H4 (cell line): ENCODE results near the gene TKT. TPM values are rescaled to one million over a fixed set of nuclear protein-coding genes. Genes with fewer than 3 reads are reported as not detected.

Source experiments
- DNase-seq: peaks from one replicate; pipeline ENCODE4 v3.0.0-alpha.2; 2015; ENCODE audit warnings: low spot score
- total RNA-seq: library from RNA; depleted of rRNA; stranded (reverse); fragments of >200 nt; shearing (Covaris generic); gene quantifications from 2 replicates; pipeline ENCODE4 v1.2.3, GENCODE V29; 2014

The TKT gene
- total RNA-seq, 1 experiment from 2014 or later, result 404 TPM

DNA sequence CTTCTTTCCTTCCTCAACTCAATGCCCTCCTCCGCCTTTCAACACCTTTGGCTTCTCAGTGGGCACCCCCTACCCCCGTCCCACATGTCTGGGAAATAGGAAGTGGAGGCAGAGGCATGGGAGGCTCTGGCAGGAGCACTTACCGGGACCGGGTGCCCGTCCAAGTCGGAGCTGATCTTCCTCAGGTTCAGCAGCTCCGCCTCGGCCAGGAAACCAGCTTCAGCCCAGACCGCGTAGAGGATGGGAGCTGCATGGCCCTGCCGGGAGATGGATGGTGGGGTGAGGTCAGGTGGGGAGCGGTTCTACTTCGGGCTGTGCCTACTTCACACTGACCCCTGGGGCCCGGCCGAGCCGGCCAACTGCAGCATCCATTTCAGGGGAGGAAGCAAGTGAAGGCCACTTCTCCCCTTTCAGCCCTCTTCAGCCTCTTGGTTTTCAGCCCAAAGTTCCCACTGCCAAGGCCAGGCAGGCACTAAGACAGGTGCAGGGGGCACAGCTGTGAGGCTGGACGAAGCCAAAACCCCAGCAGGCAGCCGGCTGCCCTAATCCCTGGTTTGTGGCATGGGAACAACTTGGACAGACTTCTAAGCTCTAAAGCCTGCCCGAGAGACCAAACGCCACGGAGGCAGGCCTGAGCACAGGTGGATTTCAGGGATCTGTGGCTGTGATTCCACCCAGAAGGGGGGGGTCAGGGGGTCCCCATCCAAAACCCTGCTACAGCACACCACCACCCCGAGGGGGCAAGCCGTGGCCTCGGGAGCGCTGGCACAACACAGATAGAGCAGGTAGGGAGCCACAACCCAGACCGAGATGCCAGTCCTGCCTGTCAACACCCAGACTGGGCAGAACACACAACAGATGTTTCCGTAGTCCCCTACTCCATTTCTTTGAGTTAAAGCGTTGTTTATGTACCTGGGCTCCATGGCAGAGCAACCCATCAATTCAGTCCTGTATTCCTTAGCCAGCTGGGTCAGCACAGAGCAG is 14.5 kb downstream of the TKT start:
- no peak for DNase-seq

DNA sequence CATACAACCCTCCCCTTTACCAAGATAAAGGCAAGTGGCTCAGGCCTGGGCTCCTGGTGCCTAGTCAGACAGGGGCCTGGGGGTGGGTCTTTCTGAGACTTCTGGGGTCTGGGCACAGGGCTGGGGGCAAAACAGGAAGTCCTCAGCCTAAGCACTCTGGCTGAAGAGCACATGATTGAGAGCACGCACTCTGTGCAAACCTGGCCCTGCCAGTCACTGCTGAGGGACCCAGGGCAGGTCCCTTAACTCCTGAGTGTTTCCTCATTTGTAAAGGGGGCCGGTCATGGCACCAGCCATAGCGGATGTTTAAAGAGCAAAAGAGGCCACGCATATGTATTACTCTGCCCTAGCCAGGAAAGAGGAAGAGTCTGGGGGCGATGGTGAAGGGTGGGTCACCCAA is 16.0 kb downstream of the TKT start:
- no peak for DNase-seq

DNA sequence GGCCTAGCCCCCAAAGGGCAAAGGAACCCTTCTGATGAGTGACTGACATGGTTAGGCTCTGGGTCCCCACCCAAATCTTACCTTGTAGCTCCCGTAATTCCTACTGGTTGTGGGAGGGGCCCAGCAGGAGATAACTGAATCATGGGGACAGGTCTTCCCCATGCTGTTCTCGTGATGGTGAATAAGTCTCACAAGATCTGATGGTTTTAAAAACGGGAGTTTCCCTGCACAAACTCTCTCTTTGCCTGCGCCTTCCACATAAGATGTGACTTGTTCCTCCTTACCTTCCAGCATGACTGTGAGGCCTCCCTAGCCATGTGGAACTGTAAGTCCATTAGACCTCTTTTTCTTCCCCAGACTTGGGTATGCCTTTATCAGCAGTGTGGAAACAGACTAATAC is 16.9 kb downstream of the TKT start:
- DNase-seq, result no peak

DNA sequence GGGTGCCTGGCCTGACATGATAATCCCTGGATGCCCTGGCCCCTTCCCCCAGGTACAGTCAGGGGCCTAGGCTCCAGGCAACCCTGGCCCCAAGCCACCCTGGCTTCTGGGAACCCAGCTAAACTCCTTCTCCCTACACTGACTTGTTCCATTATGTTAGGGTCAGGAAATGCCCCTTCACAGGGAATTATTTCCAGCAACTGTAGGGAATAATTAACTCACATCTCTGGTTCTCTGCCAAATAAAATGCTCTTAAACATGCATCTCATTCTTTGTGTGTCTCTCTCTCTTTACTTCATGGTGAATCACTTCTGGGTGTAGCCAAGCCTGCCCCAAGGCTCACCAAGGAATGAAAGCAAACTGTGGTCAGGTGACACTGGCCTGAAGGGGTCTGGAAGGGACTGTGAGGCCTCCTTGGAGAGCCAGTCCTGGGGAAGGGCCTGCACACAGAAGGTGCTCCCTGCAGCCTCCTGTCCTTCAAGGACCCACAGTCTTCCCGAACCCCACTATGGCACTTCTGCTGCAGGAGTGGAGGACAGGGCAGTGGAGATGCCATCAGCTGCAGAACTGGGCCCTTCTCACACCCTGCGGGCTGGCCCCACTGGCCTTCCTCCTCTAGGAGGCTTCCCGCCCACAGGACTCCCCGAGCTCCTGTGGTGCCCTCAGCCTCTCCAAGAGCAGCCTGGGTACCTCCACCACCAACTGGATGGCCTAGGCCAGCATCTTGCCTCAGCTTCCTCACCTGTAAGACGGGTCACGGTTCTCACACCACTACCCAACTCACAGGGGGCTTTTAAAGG is 17.6 kb downstream of the TKT start:
- DNase-seq, result peak; percentile 87

- DNase-seq, result peak; percentile 76
Observed at GRCh38 chr3:53236112-53236841, 19.5 kb downstream of the TKT start.

DNA sequence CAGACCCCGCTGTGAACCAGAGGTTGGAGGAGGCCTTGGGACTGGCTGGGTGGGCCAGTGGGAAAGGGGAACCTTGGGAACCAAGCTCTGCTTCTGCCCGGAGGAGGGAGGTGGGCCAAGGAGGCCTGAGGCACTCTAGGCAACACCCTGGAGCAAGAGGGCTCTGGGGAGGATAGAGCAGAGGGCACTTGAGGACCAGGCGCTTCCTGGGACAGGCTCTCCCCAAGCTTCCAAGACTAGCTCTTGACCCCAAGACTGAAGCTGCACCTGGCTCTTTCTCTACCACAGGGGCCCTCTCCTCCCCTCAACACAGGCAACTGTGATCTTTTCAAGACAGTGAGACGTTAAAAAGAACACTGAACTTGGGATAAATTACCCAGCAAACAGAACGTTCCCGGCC is 20.3 kb downstream of the TKT start:
- DNase-seq, result no peak

DNA sequence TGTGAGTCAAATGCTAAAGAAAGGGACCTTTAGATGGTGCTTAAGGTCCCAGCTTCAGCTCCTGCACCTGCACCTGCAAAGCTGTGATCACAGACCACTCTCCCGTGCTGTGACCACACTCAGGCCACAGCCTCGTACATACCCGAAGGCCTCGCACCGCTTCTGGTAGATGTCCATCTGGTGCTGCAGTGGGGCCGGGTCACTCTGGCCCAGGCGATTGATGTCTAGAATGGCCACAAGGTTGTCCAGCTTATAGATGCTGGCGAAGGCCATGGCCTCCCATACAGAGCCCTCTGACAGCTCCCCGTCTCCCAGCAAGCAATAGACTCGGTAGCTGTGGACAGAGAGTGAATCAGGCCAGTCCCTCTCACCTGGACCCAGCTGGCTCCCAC is 21.0 kb downstream of the TKT start:
- DNase-seq, result no peak

- no peak for DNase-seq
Observed at GRCh38 chr3:53234130-53234840, 21.5 kb downstream of the TKT start.

DNA sequence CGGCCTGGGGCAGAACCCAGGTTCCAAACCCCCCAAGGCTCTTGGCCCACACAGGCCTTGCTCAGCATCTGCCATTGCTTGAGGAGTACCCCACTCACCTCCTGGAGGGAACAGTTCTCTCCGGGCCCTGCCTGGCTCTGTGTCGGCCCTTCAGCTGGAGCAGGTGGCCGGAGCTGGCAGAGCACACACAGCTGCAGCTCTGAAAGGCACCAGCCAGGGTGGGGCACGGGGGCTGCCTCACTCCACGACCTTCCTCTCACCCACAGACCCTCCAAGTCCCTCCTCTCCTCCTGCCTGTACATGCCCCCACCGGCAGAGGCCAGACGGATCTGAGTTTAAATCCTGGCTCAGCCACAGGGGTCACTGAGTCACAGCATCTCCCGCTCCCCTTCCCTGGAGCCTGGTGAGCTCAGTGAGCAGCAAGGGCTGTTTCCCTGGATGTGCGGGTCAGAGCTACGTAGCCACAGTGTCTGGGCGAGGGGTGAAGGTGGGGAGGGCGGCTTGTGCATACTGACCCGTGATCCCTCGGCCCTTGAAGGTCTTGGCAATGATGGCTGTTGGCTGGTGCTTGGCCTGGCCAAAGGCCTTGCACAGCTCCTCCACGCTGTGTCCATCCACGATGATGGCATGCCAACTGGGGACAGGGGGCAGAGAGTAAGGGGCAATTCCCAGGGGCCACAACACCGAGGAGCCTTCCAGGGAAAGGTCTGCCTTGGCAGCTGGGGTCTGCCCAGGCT is 23.0 kb downstream of the TKT start:
- no peak for DNase-seq

DNA sequence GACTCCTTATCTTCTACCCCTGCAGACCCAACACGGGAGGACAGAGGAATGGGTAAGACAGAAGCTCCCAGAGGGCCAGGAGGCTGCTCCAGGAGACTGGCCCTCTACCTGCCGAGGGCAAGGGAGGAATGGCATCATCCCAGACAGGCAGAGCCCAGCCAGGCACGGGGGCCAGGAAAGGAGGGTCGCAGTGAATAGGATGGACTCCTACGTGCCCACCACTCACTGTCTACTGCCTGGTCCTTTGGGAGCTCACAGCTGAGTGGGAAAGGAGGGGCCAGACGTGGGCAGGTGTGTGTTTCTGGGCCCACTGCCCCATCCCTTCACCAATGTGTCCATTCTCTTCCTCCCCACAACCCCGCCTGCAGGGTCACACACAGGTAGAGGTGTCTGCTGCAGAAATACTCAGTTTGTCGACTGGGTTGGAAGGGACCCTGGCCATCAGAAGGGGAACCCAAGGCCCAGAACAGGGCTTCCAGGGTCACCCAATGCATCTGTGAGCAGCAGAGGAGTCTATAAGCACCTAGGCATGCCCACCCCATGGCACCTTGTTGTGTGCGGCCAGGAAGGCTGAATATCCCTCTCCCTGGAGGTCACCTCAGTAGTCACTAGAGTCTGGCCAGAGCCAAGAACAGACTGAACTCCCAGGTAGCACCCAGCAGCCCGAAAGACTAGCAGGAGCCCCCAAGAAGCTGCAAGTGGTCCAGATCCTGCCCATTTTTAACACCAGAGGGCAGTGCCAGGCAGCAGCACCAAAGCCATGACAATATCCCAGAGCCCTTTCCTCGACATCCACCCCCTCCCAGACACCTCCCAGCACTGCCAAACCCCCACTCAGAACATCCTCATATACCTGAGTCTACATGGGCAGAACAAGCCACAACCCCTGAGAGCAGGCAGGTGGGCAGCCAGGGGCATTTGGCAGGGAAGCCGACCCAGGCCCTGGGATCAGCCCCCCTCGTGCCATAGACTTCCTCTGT is 24.0 kb downstream of the TKT start:
- no peak for DNase-seq

DNA sequence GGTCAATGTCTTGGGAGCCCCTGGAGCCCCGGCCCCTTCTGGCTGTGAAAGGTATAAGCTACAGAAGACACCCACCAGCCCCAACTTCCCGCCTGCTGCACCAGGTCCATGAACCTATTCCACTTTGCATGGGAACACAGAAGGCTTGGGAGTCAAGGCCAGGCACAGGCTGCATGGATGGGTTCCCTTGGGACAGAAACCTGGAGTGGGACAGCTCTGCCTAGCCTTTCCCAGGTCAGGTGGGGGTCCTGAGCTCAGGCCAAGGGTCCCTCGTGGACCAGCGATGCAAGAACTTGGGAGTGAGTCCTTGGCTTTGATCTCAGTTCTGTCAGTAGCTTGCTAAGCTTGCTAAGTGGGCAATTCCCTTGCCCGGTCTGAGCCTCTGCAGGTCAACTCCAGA is 25.0 kb downstream of the TKT start:
- no peak for DNase-seq

DNA sequence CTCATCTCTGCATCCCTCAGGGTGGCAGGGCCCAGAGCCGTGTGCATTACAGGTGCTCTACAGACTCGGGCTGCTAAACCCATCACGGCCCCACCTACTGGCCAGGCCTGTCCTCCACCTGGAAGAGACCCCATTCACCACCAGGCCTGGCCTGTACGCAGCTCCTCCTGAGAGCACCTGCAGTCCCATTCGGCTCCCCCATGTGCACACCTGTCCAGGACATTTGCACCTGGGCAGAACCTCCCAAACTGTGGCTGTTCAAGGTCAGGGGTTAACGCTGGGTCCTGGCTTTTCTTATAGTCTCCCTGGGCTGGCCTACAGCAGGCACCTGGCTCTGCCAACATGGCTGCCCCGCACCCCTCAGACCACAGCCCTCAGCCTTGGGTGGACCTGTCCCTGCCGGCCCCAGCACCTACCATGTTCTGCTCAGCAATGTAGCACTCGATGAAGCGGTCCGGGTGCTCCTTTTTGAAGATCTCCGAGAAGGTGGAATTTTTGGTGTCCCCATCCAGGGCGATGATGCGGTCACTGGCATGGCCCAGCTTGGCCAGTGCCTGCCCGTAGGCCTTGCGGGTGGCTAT is 25.7 kb downstream of the TKT start:
- no peak for DNase-seq

GRCh38 chr3:53229606-53230005 is 26.2 kb downstream of the TKT start:
- no peak for DNase-seq

- DNase-seq, result no peak
Observed at GRCh38 chr3:53229171-53229570, 26.7 kb downstream of the TKT start.

- no peak for DNase-seq
Observed at GRCh38 chr3:53227993-53228885, 27.6 kb downstream of the TKT start.

DNA sequence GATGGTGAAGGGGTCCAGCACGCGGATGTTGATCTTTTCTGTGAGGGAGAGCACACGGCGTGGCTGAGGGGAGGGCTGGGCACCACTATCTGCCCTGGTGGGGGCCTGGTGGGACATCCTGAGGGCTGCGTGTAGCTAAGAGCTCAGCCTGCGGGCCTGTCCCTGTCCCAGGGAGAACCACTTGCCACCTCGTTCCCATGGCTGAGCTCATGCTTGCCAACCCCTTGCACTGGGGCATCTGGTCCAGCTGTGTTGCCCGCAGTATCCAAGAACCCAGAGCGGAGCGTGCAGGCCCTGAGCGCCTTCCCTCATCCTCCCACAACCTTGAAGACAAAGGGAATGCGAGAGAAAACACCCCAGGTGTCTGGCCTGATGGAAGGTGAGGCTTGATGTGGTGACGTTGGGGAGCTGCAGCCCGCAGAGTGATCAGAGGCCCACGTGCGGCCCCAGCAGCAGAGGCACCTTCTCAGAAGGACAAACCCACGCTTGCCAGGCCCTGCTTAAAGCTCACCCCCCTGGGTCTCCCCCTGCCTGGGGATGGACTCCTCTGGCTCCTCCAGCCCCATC is 28.9 kb downstream of the TKT start:
- DNase-seq, result no peak

DNA sequence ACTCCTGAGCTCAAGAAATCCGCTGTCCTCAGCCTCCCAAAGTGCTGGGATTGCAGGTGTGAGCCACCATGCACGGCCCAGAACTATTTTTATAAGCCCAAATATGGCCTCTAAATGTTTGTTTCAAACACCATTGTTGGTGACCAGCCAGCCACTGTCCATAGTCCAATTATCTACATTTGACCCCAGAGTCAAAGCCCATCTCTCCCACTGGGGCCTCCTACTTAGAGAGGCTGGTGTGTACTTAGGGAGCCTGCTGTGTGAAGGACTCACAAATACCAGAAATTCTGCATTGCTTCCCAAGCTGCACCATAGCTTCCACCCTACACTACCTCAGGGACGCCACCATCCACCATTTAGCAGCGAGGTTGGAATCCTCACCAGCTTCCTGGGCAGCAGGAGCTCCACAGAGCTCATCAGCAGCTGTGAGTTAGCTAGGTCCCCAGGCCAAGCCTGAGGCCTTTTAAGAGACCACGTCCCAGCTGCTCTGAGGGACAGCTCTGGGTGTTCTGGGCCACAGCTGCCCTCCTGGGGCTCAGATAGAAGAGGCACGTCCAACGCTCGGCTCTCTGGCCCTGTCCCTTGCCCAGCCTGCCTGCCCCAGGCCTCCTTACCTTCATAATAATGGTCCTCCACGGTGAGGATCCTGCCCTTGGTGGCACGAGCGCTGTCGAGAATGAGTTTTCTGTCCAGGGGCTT is 29.5 kb downstream of the TKT start:
- no peak for DNase-seq
